HG02943 (cell line): ENCODE data around the gene ZC3H12C.
A peak's percentile ranks its signal among the peaks of the same experiment; 100 is the strongest.

ENCODE experiments used
- ATAC-seq: cut with Tn5 transposase; IDR thresholded peaks from one replicate; pipeline ENCODE4 v1.9.1; 2021; ENCODE audit warnings: mild to moderate bottlenecking, low read depth, moderate library complexity; ENCODE audit not compliant: unreplicated experiment

The ZC3H12C gene

DNA sequence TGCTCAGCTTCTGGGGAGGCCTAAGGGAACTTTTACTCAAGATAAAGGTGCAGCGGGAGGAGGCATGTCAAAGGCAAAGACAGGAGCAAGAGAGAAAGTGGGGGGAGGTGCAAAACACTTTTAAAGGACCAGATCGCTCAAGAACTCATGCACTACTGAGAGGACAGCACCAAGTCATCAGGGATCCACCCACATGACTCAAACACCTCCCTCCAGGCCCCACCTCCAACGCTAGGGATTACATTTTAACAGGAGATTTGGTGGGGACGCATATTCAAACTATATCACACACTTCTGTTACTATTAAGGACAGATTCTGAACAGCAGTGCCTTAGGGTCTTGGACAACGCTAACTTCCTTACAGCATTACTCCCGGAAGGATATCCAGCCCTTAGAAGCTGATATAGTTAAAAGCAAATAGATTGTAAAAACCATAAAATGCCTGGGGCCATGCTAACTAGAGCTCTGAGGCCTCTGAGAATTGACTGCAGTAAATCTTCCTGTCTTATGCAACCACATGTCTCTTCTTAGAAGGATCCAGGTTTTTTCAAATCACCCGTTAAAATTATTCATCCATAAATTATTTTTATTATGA lies 16.7 kb upstream of the ZC3H12C start:
- no peak for ATAC-seq

DNA sequence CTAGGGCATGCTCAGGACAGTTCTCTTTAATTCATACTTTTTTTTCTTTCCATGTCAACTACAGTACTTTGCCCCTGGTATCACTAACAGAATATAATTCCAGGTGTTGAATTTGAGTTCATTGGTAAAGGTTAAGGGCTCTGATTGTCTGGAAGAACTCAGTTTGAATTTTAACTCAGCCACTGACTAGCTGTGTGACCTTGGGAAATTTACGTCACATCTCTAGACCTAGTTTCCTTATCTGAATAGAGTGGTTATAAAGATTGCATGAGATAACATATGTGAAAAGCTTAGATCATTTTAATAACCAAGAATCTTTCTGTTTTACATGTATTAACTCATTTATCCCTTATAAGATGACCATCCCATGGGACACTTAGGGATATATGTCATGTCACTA lies 15.8 kb upstream of the ZC3H12C start:
- ATAC-seq, result no peak

DNA sequence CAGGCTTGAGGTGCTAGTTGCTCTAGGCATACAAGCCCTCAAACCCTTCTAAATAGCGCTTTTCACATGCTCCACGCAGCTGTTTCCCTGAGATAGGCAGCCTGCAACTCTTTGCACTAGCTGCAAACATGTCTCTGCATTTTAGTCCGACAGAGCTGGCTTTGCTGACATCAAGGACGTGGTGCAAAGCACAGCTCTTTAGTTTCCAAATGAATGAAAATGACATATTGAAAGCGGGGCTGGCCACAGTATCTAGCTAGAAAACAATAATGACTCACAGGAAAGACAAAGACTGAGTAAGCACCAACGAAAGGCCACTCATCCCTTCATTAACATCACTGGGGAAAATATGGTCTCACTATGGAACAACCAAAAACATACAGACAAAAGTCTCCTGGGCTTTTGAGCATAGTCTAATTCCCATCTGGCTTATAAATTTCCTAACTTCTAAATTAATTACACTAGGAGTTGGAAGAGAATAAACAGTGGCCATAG lies 15.3 kb upstream of the ZC3H12C start:
- peak; percentile 85 for ATAC-seq

DNA sequence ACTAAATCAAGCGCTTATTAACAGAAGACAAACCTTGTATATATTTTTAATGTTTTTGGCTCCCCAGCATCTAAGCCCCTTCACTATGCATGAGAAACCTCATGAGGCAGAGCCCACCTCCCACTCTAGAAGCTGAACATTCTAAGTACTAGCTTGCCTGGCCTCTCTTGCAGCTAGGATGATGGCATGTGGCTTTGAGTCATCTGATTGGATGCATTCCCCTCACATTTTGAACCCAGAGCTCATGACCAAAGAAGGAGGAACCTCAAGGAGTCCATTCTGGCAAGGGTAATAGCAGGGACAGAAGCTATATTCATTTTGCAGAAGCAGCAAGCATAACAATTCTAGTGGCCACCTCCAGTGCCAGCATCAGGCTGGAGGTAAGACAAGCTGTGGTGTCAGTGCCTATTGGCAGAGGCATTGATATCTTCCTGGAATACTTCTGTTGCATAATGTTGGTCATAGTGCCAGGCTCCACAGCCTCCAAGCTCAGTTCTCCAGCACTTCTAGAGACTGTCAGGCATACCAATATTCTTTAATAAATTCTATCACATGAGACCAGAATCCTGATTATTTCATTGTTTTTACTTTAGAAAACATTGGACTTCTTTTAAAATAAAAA lies 14.2 kb upstream of the ZC3H12C start:
- no peak for ATAC-seq

DNA sequence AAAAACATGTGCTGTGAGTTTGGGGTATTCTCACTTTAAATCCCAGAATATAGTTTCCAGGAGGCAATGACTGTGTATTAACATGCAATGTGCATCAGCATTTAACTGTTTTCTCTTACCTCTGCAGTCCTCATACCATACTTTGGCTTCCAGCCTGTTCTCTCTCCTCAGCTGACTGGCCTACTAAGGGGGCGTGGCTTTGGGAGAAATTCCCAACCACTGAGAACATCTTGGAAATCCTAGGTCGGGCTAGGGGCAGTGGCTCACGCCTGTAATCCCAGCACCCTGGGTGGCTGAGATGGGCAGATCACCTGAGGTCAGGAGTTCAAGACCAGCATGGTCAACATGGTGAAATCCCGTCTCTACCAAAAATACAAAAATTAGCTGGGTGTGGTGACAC lies 13.5 kb upstream of the ZC3H12C start:
- ATAC-seq, result no peak

DNA sequence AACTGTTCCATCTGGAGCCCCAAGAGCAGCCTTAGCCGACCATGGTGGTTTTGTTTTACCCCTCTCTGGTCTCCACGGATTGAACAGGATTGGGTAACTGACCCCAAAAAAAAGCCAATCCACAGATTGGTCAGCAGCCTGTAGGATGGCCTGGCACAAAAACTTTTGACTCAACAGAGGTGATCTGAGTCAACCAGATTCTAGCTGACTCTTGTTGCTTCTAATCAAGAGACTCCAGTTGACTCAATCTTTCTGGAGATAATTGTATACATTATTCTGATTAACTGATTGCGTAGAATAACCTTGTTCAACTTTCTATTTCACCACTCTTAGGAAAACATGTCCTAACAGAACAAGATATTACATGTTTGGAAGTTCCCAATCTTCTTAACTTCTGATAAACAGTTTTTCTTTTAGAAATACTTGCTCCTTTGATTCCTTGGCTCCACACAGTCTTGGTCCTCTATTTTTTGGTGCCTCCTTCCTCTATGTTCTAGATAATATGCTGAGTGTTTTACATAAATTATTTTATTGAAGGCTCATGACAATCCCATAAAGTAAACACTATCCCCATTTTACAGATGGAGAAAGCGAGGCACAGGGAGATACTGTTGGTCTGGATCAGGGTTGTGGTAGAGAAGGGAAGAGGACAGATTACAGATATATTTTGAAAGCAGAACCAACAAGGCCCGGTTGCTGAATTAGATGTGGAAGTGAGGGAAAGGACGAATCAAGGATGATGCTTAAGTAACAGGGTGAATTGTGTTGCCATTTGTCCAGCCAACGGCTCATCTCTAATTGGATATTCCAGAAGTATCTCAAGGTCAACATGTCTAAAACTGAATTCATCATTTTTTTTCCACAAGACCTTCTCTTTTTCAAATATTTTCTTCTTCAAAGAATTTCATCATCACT lies 11.5 kb upstream of the ZC3H12C start:
- ATAC-seq, result no peak

DNA sequence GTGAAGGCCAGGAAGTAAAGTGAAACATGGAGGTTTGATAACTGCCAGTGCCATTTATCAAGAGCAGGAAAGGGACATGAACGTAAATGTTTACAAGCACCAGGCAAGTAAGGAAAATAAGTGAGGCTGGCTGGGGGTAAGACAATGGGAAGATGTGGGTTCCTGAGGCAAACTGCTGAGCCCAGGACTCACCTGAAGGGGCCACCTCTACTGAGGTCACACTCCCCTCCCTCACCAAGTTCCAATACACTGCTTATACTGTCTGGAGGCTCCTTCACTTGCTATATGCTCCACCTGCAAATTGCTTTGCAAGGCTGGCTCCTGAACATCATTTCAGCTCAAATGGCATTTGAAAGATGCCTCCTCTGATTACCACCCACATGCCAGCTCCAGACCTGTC lies 10.3 kb upstream of the ZC3H12C start:
- no peak for ATAC-seq

DNA sequence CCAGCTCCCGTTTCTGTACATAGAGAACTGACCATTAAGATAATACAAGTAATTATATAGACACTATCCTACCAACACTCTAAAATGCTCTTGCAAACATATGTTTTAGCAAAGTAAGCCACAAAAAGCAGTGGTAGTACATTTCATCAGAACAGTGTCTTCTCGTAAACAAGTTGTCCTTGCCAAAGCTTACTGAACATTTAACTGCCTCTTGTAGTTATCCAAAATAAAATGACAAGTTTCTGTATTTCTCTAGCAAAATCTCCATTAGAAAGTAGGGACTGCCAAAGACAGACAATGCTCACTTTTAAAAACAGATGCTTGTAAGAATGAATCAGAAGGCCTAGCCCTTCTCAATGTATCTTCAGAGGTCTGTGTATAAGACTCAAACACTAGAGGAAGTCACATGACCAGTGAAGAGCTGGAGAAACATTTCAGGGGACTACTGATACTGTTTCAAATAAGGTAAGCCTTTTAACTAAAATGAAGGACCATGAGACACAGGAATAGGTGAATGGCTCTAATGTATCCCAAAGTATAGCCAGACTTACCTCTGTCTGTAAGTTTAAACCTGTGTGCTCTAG lies 7.8 kb upstream of the ZC3H12C start:
- no peak for ATAC-seq

DNA sequence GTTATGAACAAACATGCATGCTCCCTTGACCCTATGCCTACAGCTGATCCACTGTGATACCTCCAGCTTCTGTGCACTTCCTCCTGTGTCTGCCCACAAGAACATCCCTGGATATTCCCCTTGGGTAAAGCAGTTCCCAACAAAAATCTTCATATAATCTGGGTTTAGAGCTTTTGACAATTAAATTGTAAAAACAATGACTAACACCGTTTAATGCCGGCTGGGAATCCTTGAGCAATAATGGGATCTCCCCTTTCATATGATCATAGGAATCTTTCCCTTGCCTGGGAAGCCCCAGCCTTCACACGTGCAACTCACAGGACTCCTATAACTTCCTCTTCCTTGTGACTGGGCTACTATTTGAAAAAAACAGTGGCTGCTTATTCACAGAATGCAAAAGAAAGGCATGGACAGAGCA lies 6.3 kb upstream of the ZC3H12C start:
- ATAC-seq, result no peak

DNA sequence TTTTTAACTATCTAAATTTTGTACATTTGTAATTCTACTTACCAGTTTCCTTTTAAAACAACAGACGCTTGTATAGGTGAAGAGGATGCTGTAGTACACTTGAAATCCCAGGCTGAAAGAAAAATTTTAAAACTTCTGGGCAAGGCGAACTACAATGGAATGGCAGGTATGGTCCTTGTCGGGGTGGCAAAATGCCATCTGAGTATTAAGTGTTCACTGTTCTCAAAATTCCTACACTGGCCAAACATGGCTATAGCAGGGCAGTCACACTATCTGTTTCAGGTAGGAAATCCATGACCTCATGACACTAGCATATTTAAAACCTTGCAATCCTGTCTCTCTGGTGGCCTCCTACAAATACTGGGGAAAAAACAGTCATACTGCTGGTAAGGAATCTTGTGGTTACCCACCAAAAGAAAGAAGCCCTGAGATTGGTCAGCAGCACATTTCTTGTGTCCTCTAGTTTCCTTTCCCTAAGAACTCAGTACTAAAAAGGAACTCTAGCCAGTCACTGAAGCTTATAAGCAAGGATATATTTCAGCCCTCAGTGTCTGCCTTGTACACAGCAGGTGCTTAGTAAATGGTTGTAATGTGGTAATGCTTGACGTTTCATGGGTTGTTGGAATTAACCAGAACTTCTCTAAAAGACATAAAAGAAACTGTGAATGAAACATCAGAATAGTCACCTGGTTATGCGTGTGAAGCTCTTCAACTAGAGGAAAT lies 5.2 kb upstream of the ZC3H12C start:
- ATAC-seq, result no peak

DNA sequence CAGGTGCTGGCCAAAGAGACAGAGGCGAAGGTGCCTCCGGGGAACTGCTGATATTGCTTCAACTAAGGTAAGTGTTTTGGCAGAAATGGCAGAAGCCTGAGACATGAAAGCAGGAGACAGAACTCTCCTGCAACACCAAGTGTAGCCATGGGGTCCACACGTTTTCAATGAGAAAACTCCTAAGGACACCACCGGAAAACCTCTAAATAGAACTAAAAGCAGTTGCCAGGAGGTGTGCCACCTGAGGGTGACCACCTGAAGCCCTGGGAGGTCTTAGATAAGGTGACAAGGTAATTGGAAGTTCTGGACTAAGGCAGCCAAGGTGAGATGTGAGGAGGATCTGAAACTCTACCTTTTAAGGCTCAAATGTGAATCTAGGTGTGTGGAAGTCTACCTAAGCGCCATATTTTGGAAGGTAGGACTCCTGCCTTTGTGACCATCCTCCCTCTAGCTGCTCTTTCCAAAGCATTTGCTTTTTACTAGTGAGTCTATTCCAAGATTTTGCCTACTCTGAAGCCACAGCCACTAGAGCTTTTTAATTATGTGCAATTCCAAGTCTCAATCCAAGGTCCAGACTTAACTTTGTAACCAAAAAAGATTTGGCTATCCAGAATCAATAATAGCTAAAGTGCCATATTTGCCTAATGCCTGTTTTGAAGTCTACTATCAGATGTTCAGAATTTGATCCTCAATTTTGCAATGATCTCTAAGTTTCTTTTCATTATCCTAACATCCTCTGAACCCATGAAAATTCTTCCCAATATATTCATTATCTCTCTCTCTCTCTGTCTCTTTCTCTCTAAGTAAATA lies 4.5 kb upstream of the ZC3H12C start:
- ATAC-seq, result no peak

DNA sequence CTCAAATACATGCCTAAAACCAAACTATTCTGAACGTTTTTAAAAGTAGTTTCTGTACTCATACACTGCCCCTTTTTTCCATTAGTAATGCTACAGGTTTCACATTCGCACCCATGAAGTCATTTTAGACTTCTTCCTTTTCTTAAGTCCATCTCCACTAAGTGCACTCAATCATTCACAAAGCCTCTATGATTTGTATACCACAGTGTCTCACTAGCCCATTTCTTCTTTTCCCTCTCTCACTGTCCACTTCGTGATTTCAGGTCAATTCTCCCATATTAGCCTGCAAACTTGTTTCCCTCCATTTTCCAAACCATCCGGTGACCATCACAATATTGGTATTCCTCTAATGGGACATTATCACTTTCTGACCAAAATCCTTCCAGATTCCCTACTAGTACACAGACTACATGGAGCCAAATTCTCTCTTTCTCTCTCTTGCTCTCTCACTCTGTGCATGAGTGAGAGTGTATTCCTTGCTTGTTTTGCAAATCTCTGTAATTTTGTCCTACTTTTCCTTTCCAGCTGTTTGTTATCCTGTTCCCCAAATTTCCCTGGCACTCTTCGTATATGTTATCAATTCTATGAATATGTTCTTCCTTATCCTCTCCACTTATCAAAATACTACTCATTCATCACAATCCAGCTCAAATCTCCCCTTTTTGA lies 3.4 kb upstream of the ZC3H12C start:
- ATAC-seq, result no peak

DNA sequence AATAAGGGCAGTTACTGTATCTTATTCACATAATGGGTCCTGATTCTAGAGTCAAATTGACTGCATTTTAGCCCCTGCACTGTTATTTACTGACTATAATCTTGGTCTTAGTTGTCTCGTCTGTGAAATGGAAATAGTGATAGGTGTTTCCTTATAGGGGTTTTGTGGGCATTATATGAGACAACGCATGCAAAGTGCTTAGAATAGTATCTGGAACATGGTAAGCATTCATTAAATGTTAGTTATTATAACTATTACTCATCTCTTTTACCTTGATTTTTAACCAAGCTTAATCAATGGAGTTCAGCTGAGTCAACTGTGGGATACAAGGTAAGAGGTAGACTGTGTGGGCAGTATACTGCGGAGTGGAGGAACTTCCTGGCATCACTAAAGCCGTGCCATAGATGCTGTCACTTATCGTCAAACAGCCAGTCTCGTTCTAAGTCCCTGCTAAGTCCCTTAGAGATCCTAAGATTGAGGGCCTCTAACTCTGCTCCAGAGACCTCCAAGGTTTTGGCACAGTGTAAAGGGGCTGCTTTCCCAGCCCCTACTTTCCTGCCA lies 2.6 kb upstream of the ZC3H12C start:
- no peak for ATAC-seq

DNA sequence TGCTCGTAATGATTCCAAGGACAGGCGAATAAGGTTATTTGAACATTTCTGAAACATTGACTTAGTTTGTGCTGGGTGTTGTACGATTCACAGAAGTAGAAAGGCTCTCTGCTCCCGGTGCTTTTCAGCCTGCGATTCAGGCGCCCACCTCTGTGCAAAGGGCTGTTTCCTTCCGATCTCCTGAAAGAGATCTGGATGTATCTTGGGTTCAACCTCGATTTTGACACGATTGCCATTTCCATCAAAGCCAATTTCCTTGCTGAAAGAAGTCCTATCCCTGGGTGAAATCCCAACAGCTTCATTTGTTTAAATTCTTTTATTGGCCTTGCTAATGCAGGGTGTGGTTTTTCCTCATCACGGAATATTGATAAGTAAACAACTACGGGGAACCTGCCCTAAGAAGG lies 1.1 kb upstream of the ZC3H12C start:
- ATAC-seq, result no peak

DNA sequence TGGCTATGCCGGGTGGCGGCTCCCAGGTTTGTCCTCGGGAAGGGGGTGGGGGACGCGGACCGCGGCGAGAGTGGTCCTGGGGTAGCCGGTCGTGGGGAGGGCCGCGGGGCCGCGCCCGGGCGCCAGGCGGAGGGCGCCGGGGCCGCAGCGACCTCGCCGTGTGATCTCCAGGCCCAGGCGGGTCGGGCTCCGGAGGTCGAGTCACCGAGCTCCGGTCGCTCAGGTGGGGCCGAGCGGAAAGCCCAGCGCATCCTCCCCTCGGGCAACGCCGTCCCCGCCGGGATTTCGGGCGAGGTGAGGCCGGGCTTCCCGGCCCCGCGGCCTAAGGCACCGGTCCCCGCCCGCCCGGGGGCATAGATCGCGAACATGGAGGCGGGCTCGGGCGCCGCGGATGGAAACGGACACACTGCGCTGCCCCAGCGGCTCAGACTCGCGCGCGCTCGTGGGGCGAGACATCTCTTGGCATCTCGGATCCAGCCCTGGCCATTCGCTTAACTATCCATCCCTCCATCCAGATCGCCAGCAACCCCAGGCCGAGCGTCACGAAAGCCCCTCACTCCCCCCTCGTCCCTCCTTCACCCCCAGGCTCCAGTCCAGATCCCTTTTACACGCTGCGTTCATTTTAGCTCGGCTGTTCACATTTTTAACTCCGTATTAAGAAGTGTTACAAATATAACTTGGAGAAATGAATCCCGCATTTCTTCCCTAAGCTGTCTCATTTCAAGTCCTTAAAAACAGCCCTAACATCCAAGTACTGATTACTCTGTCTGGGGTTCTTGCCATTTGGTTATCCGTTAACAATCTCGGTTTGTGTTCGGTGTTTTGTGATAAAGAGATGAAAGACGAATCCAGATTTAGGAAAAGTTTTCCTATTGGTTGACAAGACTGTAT lies 460 bp downstream of the ZC3H12C start:
- peak; percentile 25 for ATAC-seq

DNA sequence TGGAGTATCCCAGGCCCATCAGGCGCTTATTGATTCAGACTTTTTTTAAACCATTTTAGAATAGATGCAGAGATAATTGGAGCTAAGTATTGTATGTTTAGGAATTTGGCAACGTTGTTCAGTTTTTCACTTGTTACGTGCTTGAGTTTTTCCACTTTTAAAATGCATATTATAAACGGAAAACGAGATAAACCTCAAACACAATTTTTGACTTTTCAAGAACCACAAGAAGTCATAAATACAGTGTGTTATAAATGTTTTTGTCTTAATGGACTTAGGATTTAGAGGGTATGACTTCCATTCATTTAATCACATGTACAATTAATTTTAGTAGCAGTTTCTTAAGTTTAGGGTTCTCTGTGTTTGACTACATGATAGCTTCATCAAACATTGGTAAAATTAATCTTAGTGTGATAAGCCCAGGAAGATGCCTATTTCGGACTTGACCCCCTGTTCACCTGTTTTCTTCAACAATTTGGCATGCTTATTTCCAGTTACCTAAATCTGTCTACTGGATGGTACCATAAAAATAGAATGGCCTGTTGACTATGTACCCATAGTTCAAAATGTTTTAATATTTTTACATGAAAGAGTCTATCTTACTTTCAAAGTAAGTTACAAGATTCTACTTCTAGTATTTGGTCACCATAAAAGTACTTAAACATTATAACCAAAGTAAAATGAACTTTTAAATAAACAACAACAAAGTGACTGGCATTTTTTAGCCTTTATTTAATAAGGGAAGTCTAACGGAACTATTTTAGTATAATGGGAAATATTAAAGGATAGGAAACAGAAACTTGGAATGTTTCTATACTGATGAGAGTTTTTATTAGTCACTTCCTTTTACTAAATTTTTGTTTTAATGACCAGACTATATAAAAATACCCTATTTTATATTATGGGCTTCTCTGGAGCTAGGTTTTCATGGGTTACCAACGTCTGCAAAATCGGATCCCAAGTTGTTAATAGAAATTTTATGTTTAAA lies 1.4 kb downstream of the ZC3H12C start:
- ATAC-seq, result no peak

DNA sequence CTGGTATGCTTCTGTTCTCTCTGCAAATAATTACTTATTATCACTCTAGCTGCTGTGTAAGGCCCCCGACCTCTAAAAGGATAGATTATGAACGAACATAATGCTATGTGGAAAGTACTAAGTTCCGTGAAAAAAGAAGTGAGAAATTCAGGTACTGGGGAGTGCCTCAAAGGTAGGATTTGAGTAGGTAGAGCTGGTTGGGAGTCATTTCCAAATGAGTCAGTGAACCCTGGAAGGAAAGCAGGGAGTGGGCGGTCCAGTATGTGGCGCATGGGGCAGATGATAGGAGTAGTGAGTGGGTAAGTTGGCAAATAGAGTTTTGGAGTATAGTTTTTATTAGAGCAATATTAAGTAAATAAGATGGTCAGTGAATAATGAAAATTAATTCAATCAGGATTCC lies 2.4 kb downstream of the ZC3H12C start:
- ATAC-seq, result no peak
